Measurements from ENCODE around the gene NR1I2. TPM values are rescaled to one million over a fixed set of nuclear protein-coding genes. Genes with fewer than 3 reads are reported as not detected.

The NR1I2 gene
- total RNA-seq: under 0.01 and 0.34 TPM in 2 replicates

DNA sequence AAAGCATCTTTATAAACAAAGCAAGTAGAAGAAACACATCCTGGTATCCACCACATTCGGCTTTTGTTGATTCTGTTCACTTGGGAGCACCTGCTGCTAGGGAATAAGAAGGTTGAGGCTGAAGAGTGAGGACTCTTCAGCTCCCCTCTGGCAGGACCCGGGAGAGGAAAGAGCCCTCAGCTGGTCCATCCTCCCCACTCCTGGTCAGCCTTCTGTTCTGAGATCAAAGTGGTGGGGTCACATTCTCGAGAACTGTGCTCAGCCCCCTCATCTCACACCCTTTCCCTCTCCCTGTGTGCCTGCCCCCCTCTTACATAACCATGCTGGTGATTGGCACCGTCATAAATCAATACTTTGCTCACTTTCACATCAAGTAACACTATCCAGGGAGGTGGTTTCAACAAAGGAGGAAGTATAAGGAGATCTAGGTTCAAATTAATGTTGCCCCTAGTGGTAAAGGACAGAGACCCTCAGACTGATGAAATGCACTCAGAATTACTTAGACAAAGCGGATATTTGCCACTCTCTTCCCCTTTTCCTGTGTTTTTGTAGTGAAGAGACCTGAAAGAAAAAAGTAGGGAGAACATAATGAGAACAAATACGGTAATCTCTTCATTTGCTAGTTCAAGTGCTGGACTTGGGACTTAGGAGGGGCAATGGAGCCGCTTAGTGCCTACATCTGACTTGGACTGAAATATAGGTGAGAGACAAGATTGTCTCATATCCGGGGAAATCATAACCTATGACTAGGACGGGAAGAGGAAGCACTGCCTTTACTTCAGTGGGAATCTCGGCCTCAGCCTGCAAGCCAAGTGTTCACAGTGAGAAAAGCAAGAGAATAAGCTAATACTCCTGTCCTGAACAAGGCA is at the start of gene NR1I2:
Gene NR1I2, plus strand, starts transcription at position 772 of the 869 bp plus-strand sequence.

Other genes starting within 250 kb of the NR1I2 start
- gene CD80, start 222.5 kb upstream of the NR1I2 start, total RNA-seq: not detected in 2 replicates
- 2.0 and 2.7 TPM in 2 replicates for gene ADPRH, start 202.6 kb upstream of the NR1I2 start, total RNA-seq
- not detected in 2 replicates for gene PLA1A, start 184.2 kb upstream of the NR1I2 start, total RNA-seq
- not detected in 2 replicates for gene POPDC2, start 121.5 kb upstream of the NR1I2 start, total RNA-seq
- gene COX17, start 104.7 kb upstream of the NR1I2 start, total RNA-seq: 23.4 and 24.2 TPM in 2 replicates
- gene CFAP91, start 79.1 kb upstream of the NR1I2 start, total RNA-seq: 0.45 and 0.50 TPM in 2 replicates